Naive thymus-derived CD8-positive, alpha-beta T cell (primary cell): ENCODE data around the gene GNA15. TPM values are rescaled to one million over a fixed set of nuclear protein-coding genes. Genes with fewer than 3 reads are reported as not detected.

Experiments
- ATAC-seq, 2 donors: fragments of 150-1000 bp; cut with Tn5 transposase in 1 of 2; sonication (Bioruptor Pico), chemical (Tn5 transposase) in 1 of 2; 1 replicate in 1 of 2; 2 replicates in 1 of 2; pipeline ENCODE4 v1.10.0; 2021; ENCODE audit warnings: mild to moderate bottlenecking in 2 of 2, moderate library complexity in 2 of 2
- POLR2A ChIA-PET: fragments of 350-600 bp; sonication (Branson Sonifier 250); formaldehyde crosslinking; loops from one replicate; lab custom pipeline; 2021; ENCODE audit warnings: antibody characterized with exemption; lab: Charles Lee
- DNase-seq, 10 donors: peaks; one replicate each; pipeline versions ENCODE4 v3.0.0 to v3.0.0-alpha.2; 2020 to 2022
- H3K27ac Mint-ChIP-seq, 10 donors: one replicate each; pipeline ENCODE4 v1.8.0; 2020 to 2022; ENCODE audit warnings: mild to moderate bottlenecking in 10 of 10, mixed read lengths in 10 of 10, moderate library complexity in 4 of 10, inconsistent platforms in 1 of 10
- H3K27me3 Mint-ChIP-seq, 5 donors: one replicate each; pipeline ENCODE4 v1.8.0; 2021 to 2022; ENCODE audit warnings: mixed read lengths in 5 of 5
- H3K36me3 Mint-ChIP-seq, 3 donors: one replicate each; pipeline ENCODE4 v1.8.0; 2020 to 2022; ENCODE audit warnings: mixed read lengths in 3 of 3, mild to moderate bottlenecking in 2 of 3, inconsistent platforms in 1 of 3
- H3K4me1 Mint-ChIP-seq, 4 donors: one replicate each; pipeline ENCODE4 v1.8.0; 2021 to 2022; ENCODE audit warnings: mixed read lengths in 4 of 4
- H3K4me3 Mint-ChIP-seq, 10 donors: one replicate each; pipeline ENCODE4 v1.8.0; 2020 to 2022; ENCODE audit warnings: mild to moderate bottlenecking in 10 of 10, mixed read lengths in 10 of 10, moderate library complexity in 6 of 10, inconsistent platforms in 1 of 10
- H3K9me3 Mint-ChIP-seq, 9 donors: one replicate each; pipeline ENCODE4 v1.8.0; 2020 to 2022; ENCODE audit warnings: mixed read lengths in 9 of 9, mild to moderate bottlenecking in 3 of 9, inconsistent platforms in 1 of 9, moderate library complexity in 1 of 9
- polyA plus RNA-seq, 3 donors: library from polyadenylated mRNA; unstranded; fragments of 300-500 nt; fragmentation: Illumina TruSeq; gene quantifications; one replicate each; pipeline ENCODE4 v1.2.3, GENCODE V29; 2021
- total RNA-seq, 8 experiments: library from RNA in 2 of 8; stranded (reverse) in 2 of 8; gene quantifications; one replicate each; pipeline ENCODE4 v1.2.3 and lab custom pipeline; 2021 to 2026

Gene GNA15
- total and polyA plus RNA-seq, 5 experiments from 2014 or later: 0.19 to 0.39 (median 0.36) TPM; not detected in 2

- no peak overlapping the region for H3K4me3 Mint-ChIP-seq
- no peak for DNase-seq
- no peaks in the 10 kb centered on the region for H3K9me3 Mint-ChIP-seq
- no peaks in the 10 kb centered on the region for H3K36me3 Mint-ChIP-seq
- H3K27me3 Mint-ChIP-seq: no peaks in the 10 kb centered on the region
- H3K27ac Mint-ChIP-seq: no peak overlapping the region
- POLR2A ChIA-PET: no interaction called here
- H3K4me1 Mint-ChIP-seq: peaks cover 3 to 23% (median 8%) of the 10 kb centered on the region in 4 donors
- no peak for ATAC-seq
Measured at GRCh38 chr19:3110126-3110825, 25.6 kb upstream of the GNA15 start.

GRCh38 chr19:3111586-3112247 lies 24.1 kb upstream of the GNA15 start:
- DNase-seq (no peak), ATAC-seq (no peak)
- Mint-ChIP-seq H3K36me3 (no peaks in the 10 kb centered on the region), H3K27ac (peak overlapping the region in 1 of 10 donors; percentile 35), H3K4me1 (peaks cover 3 to 23% (median 8%) of the 10 kb centered on the region in 4 donors), H3K4me3 (no peak overlapping the region), H3K27me3 (no peaks in the 10 kb centered on the region), H3K9me3 (no peaks in the 10 kb centered on the region)
- POLR2A ChIA-PET: interaction anchor here (0.5 kb wide), 1 partner anchor 219 kb away, joined by 3 read pairs; no protein-coding TSS in a partner anchor

GRCh38 chr19:3112375-3113099 lies 23.3 kb upstream of the GNA15 start:
- POLR2A ChIA-PET: no interaction called here
- no peaks in the 10 kb centered on the region for H3K36me3 Mint-ChIP-seq
- H3K9me3 Mint-ChIP-seq: no peaks in the 10 kb centered on the region
- no peak overlapping the region for H3K4me3 Mint-ChIP-seq
- peaks cover 3 to 23% (median 7%) of the 10 kb centered on the region in 4 donors for H3K4me1 Mint-ChIP-seq
- DNase-seq (no peak), ATAC-seq (no peak)
- no peak overlapping the region for H3K27ac Mint-ChIP-seq
- no peaks in the 10 kb centered on the region for H3K27me3 Mint-ChIP-seq

- no peaks in the 10 kb centered on the region for H3K9me3 Mint-ChIP-seq
- DNase-seq: no peak
- POLR2A ChIA-PET: no interaction called here
Measured at GRCh38 chr19:3113100-3114017, 22.5 kb upstream of the GNA15 start.

GRCh38 chr19:3114018-3114726 lies 21.7 kb upstream of the GNA15 start:
- DNase-seq: no peak
- Mint-ChIP-seq H3K36me3 (no peaks in the 10 kb centered on the region), H3K27me3 (no peaks in the 10 kb centered on the region), H3K4me1 (peaks cover 0 to 13% (median under 1%) of the 10 kb centered on the region in 4 donors), H3K4me3 (no peak overlapping the region), H3K27ac (peak overlapping the region in 1 of 10 donors; percentile 80), H3K9me3 (no peaks in the 10 kb centered on the region)
- POLR2A ChIA-PET: interaction anchor here (0.6 kb wide), 1 partner anchor 893 kb away, joined by 3 read pairs; no protein-coding TSS in a partner anchor
- ATAC-seq: no peak

More at GRCh38 chr19:3113100-3114017, 22.5 kb upstream of the GNA15 start:
- ATAC-seq: no peak
- Mint-ChIP-seq H3K4me1 (peaks cover 3 to 20% (median 6%) of the 10 kb centered on the region in 4 donors), H3K27ac (no peak overlapping the region), H3K27me3 (no peaks in the 10 kb centered on the region), H3K36me3 (no peaks in the 10 kb centered on the region), H3K4me3 (no peak overlapping the region)

GRCh38 chr19:3114811-3115210 lies 21.0 kb upstream of the GNA15 start:
- Mint-ChIP-seq H3K4me1 (peaks cover 0 to 7% (median 0%) of the 10 kb centered on the region in 4 donors), H3K9me3 (no peaks in the 10 kb centered on the region), H3K27ac (no peak overlapping the region), H3K4me3 (no peak overlapping the region), H3K27me3 (no peaks in the 10 kb centered on the region), H3K36me3 (no peaks in the 10 kb centered on the region)
- ATAC-seq (no peak), DNase-seq (no peak)
- POLR2A ChIA-PET: interaction anchor here (0.5 kb wide), 1 partner anchor 1329 kb away, joined by 4 read pairs; no protein-coding TSS in a partner anchor

GRCh38 chr19:3115411-3115810 lies 20.4 kb upstream of the GNA15 start:
- POLR2A ChIA-PET: interaction anchor here (0.5 kb wide), 1 partner anchor 1330 kb away, joined by 4 read pairs; no protein-coding TSS in a partner anchor
- Mint-ChIP-seq H3K27me3 (no peaks in the 10 kb centered on the region), H3K36me3 (no peaks in the 10 kb centered on the region), H3K27ac (no peak overlapping the region), H3K9me3 (no peaks in the 10 kb centered on the region), H3K4me3 (no peak overlapping the region), H3K4me1 (peaks cover 0 to 7% (median 0%) of the 10 kb centered on the region in 4 donors)
- ATAC-seq: no peak
- no peak for DNase-seq

GRCh38 chr19:3115916-3116602 lies 19.8 kb upstream of the GNA15 start:
- DNase-seq (no peak), ATAC-seq (no peak)
- H3K27me3 Mint-ChIP-seq: no peaks in the 10 kb centered on the region
- H3K36me3 Mint-ChIP-seq: no peaks in the 10 kb centered on the region
- H3K4me3 Mint-ChIP-seq: no peak overlapping the region
- no peak overlapping the region for H3K27ac Mint-ChIP-seq
- peaks cover 0 to 2% (median 0%) of the 10 kb centered on the region in 4 donors for H3K4me1 Mint-ChIP-seq
- H3K9me3 Mint-ChIP-seq: no peaks in the 10 kb centered on the region
- POLR2A ChIA-PET: no interaction called here

GRCh38 chr19:3116621-3117020 lies 19.2 kb upstream of the GNA15 start:
- no peak for ATAC-seq
- H3K9me3 Mint-ChIP-seq: no peaks in the 10 kb centered on the region
- no peak overlapping the region for H3K27ac Mint-ChIP-seq
- no peak for DNase-seq
- H3K36me3 Mint-ChIP-seq: no peaks in the 10 kb centered on the region
- POLR2A ChIA-PET: interaction anchor here (0.5 to 0.6 kb wide), 2 partner anchors 27 to 56 kb away, joined by 3 to 4 read pairs; no protein-coding TSS in a partner anchor
- no peaks in the 10 kb centered on the region for H3K4me1 Mint-ChIP-seq
- H3K4me3 Mint-ChIP-seq: no peak overlapping the region
- H3K27me3 Mint-ChIP-seq: no peaks in the 10 kb centered on the region

- no peak for ATAC-seq
- no peaks in the 10 kb centered on the region for H3K4me1 Mint-ChIP-seq
- DNase-seq: no peak
- no peaks in the 10 kb centered on the region for H3K9me3 Mint-ChIP-seq
- no peak overlapping the region for H3K27ac Mint-ChIP-seq
- H3K36me3 Mint-ChIP-seq: no peaks in the 10 kb centered on the region
- no peak overlapping the region for H3K4me3 Mint-ChIP-seq
- H3K27me3 Mint-ChIP-seq: no peaks in the 10 kb centered on the region
- POLR2A ChIA-PET: no interaction called here
Measured at GRCh38 chr19:3117716-3118115, 18.1 kb upstream of the GNA15 start.
